LNCaP clone FGC (cell line): ENCODE data around the gene POLL.
"Not testable (repeated sequence)": the region's sequence is repeated elsewhere in the genome, so short reads cannot be mapped to it uniquely, and the experiment has no call there.

Experiments used
- DNase-seq: peaks from one replicate; pipeline ENCODE4 v3.0.0-alpha.2; 2011; ENCODE audit warnings: low read depth
- H3K4me3 ChIP-seq: 2 replicates; pipeline ENCODE4 v1.5.1; 2011; ENCODE audit warnings: mild to moderate bottlenecking, low read depth, low read length, control low read depth
- CTCF ChIP-seq: IDR thresholded peaks from 2 replicates; pipeline ENCODE4 v1.5.1; 2012; ENCODE audit warnings: mild to moderate bottlenecking; ENCODE audit not compliant: control insufficient read depth, insufficient read depth; ENCODE audit errors: extremely low read depth

Gene POLL

GRCh38 chr10:101587725-101588653 is at the start of gene POLL, which contains the start of gene DPCD:
TSS of gene POLL (minus strand) at chr10:101588257. CDS start at chr10:101587360, 897 bp downstream.
TSS of gene DPCD (plus strand) at chr10:101588321. CDS start at chr10:101588337, 16 bp downstream.
- peak; percentile 76 for DNase-seq
- H3K4me3 ChIP-seq, result peak within 1 kb of the TSS; percentile 75
- no peak for TF ChIP-seq CTCF

GRCh38 chr10:101633510-101633909 is 45.5 kb upstream of the POLL start:
- not testable (repeated sequence) for DNase-seq

GRCh38 chr10:101631821-101632475 is 43.9 kb upstream of the POLL start:
- TF ChIP-seq CTCF, result no peak
- DNase-seq, result peak; percentile 14
- H3K4me3 ChIP-seq, result no peak overlapping the region

More at GRCh38 chr10:101633510-101633909, 45.5 kb upstream of the POLL start:
- H3K4me3 ChIP-seq, result not testable (repeated sequence)

GRCh38 chr10:101630633-101630920 is 42.5 kb upstream of the POLL start:
- DNase-seq, result no peak
- TF ChIP-seq CTCF, result no peak
- no peak overlapping the region for H3K4me3 ChIP-seq

GRCh38 chr10:101629837-101630632 is 42.0 kb upstream of the POLL start:
- H3K4me3 ChIP-seq, result no peak overlapping the region
- no peak for TF ChIP-seq CTCF
- DNase-seq, result peak; percentile 17

- no peak for DNase-seq
- no peak for TF ChIP-seq CTCF
- no peak overlapping the region for H3K4me3 ChIP-seq
Measured at GRCh38 chr10:101625821-101626412, 37.9 kb upstream of the POLL start.
